ENCODE results near the gene FOSL1. TPM values are rescaled to one million over a fixed set of nuclear protein-coding genes. Genes with fewer than 3 reads are reported as not detected.

Gene FOSL1
- total RNA-seq, 1 donor from 2014 or later, result 0.27 TPM

- DNase-seq (ENCODE audit: missing footprints) (peak; percentile 57), ATAC-seq (no peak)
- intact Hi-C loops (cut with DNase I), result no loop called here
Measured at GRCh38 chr11:65869643-65870306, 30.4 kb downstream of the FOSL1 start.

DNA sequence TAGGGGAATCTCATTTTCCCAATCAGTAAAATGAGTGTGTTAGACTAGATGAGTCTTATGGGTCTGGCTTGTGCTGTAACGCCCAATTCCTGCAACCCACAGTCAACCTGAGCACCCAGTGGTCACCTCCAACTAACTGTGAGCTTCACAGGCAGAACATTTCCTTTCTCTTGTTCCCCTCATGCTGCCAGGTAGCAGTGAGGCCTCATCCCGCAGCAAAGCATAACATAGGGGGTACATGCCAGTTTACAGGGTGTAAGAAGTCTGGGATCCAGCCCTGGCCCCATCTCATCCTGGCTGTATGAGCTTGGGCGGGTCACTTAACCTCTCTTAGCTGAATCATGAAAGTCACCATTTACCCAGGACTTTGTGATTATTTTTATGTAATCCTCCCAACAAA, 31.3 kb downstream of the FOSL1 start:
- no peak for ATAC-seq
- no peak for DNase-seq (ENCODE audit: missing footprints)
- intact Hi-C loops (cut with DNase I), result no loop called here

- ATAC-seq (no peak), DNase-seq (ENCODE audit: missing footprints) (peak; percentile 64)
- intact Hi-C loops (cut with DNase I), result no loop called here
Measured at GRCh38 chr11:65868076-65868667, 32.0 kb downstream of the FOSL1 start.

GRCh38 chr11:65867284-65868071, 32.7 kb downstream of the FOSL1 start:
- intact Hi-C loops (cut with DNase I), result no loop called here
- DNase-seq (ENCODE audit: missing footprints) (peak; percentile 59), ATAC-seq (no peak)

DNA sequence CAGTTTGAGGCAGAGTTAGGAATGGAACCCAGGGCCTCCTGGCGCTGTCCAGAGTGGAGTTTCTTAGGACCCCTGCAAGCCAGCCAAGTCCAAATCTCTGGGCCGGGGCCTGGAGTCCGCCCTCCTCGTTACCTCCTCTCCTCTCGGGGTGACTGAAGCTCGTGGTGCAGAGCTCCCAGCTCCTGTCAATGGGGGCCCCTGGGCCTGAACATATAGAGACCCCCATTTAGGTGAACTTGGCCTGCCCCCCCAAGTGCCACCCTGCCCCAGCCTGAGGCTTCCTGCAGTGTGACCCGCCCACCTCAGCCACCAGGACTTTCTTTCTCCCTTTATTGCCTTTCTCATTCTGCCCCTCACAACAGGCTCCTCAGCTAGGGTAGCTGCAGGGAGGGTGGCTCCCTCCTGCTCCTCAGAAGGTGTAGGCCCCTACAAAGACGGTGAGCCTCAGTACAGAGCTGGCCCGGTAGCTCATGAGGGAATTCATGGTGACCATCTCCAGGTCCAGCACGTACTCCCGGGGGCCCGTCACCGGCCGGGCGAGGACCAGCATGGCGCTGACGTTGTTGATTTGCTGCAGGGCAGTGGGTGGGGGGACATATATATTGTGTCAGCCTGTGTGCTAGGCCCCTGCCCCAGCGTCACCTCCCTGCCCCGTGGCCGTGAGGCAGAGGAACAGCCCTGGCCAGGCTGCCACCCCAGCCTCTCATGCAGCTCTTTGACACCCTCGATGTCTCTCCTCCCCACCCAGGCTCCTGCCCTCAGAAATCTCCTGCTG, 33.5 kb downstream of the FOSL1 start:
- intact Hi-C loops (cut with DNase I), result no loop called here
- ATAC-seq (no peak), DNase-seq (ENCODE audit: missing footprints) (peak; percentile 17)

DNA sequence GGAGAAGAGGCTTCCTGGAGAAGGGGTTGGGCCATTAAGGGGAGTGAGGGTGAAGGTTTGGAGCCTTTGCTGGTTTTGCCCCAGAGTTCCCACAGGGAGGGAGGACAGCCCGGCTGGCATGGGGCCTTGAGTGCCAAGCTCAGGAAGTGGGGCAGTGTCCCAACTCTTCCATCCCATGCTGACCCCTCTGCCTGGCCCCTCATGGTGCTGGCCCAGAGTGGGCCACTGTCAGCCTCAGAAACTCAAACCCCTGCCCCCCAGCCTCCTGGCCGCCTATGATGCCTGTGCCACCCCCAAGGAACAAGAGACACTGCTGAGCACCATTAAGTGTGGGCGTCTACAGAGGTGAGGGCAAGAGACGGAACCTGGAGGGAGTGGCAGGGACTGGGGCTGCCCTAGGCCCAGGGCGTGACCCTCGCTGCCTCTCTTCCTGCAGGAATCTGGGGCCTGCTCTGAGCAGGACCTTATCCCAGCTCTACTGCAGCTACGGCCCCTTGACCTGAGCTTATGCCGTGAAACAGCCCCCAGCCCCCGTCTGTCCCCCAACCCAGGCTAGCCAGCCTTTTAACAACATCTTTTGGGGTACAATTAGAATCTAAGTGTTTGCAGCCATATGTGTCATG, 34.5 kb downstream of the FOSL1 start:
- peak; percentile 25 for DNase-seq (ENCODE audit: missing footprints)
- intact Hi-C loops (cut with DNase I), result no loop called here
- ATAC-seq, result no peak

- DNase-seq (ENCODE audit: missing footprints) (peak; percentile 45), ATAC-seq (no peak)
- intact Hi-C loops (cut with DNase I), result no loop called here
Measured at GRCh38 chr11:65864706-65865471, 35.3 kb downstream of the FOSL1 start.

DNA sequence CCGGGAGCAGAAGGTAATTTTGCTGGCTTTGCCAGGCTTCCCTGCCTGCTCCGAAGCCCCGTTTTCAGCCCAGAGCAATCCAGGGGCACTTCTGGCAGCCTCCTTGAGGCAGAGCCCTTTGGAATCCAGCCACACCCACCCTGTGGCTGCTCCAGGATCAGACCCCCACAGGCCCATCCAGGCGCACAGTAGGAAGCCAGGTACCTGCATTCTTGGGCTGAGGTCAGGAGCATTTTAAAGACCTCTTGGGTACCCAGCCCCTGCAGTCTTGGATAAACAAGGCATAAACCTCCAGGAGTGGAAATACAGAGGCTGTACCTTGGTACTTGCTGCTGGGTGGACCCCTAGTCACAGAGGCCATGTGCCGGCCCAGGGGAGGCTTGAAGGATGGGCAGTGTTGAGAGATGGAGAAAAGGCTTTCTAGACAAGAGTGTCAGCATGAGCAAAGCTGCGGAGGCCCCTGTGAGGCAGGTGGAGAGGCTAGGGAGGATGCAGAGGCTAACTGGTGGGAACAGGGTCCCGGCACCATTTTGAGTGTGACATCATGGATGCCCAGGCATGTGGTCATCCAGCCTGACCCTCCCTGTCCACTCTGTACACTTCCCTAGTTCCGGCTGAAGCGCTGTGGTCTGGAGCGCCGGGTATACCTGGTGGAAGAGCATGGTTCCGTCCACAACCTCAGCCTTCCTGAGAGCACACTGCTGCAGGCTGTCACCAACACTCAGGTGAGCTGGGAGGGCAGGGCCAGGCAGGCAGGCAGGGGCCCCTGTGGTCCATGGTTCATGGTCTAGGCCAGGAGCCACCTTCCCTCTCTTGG, 36.1 kb downstream of the FOSL1 start:
- ATAC-seq (no peak), DNase-seq (ENCODE audit: missing footprints) (peak; percentile 58)
- intact Hi-C loops (cut with DNase I), result no loop called here

DNA sequence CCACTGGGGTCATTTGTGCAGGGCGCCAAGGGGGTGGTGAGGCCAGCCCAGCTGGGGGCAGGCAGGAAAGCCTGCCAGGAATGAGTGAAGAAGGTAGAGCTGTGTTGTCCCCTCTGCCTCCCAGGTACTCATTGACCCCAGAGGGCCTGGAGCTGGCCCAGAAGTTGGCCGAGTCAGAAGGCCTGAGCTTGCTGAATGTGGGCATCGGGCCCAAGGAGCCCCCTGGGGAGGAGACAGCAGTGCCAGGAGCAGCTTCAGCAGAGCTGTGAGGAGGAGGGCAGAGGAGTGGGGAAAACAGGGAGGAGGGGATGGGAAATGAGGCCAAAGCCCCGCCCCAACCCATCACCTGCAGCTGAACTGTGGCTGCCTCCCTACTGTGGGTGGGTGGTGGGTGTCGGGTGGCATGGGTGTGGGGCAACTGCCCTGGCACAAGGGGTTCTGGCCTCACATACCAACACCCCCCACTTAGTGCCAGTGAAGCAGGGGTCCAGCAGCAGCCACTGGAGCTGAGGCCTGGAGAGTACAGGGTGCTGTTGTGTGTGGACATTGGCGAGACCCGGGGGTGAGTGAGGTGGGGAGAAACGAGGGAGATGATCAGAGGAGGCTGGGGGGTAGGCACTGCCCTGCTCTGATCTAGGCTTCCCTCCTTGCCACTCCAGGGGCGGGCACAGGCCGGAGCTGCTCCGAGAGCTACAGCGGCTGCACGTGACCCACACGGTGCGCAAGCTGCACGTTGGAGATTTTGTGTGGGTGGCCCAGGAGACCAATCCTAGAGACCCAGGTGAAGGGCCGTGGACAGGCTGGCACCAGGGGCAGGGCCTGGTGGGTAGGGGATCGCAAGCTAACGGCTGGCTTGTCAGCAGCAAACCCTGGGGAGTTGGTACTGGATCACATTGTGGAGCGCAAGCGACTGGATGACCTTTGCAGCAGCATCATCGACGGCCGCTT, 37.0 kb downstream of the FOSL1 start:
- intact Hi-C loops (cut with DNase I), result no loop called here
- DNase-seq (ENCODE audit: missing footprints) (peak; percentile 62), ATAC-seq (no peak)

GRCh38 chr11:65862191-65862735, 37.9 kb downstream of the FOSL1 start:
- ATAC-seq, result no peak
- DNase-seq (ENCODE audit: missing footprints), result peak; percentile 20
- intact Hi-C loops (cut with DNase I), result no loop called here

GRCh38 chr11:65861533-65862183, 38.5 kb downstream of the FOSL1 start:
- intact Hi-C loops (cut with DNase I), result no loop called here
- DNase-seq (ENCODE audit: missing footprints) (peak; percentile 21), ATAC-seq (no peak)

- intact Hi-C loops (cut with DNase I), result no loop called here
- ATAC-seq (no peak), DNase-seq (ENCODE audit: missing footprints) (peak; percentile 54)
Measured at GRCh38 chr11:65861165-65861505, 39.1 kb downstream of the FOSL1 start.

DNA sequence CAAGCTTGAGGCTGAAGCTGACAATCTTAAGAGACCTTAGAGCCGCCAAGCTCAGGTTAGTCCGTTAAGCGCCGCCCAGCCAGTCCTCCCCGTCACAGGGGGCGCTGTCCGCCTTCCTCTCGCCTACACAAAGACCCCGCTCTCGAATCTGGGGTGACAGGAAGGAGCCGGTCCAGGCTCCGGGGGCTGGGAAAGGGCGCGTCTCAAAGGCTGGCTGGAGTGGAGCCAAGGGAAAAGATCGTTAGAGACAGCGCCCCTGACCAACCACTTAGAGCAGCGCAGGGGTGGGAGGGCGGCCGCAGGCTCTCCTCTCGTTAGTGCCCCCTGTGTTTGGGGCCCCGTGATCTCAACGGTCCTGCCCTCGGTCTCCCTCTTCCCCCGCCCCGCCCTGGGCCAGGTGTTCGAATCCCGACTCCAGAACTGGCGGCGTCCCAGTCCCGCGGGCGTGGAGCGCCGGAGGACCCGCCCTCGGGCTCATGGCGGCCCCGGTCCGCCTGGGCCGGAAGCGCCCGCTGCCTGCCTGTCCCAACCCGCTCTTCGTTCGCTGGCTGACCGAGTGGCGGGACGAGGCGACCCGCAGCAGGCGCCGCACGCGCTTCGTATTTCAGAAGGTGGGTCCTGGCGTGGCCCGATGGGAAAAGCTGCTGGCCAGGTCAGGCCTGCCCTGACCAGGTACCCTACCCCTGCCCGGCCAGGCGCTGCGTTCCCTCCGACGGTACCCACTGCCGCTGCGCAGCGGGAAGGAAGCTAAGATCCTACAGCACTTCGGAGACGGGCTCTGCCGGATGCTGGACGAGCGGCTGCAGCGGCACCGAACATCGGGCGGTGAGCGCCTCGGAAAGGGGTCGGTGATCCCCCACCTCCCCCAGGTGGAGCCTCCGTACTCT, 39.7 kb downstream of the FOSL1 start, which contains the start of gene MUS81:
TSS of gene MUS81 (plus strand) at position 156 of the 887 bp plus-strand sequence. CDS start at position 477, 321 bp downstream.
- intact Hi-C loops (cut with DNase I), result loop anchor here (1.0 kb wide), 1 partner anchor 13 kb away; no protein-coding TSS in a partner anchor
- DNase-seq (ENCODE audit: missing footprints) (peak; percentile 98), ATAC-seq (peak; percentile 74)

GRCh38 chr11:65859812-65860277, 40.3 kb downstream of the FOSL1 start:
- no peak for ATAC-seq
- intact Hi-C loops (cut with DNase I), result loop anchor here (1.0 to 10.0 kb wide), 6 partner anchors 13 to 208 kb away; partner anchors contain the start of genes C11orf68, DRAP1, KAT5 and SART1

More at GRCh38 chr11:65859812-65860277, 40.3 kb downstream of the FOSL1 start:
- peak; percentile 73 for DNase-seq (ENCODE audit: missing footprints)

All from Right ventricle myocardium inferior (tissue), 1 donor.